GM23338 (cell line): Measurements from ENCODE around the gene COMMD3. TPM values are rescaled to one million over a fixed set of nuclear protein-coding genes. Genes with fewer than 3 reads are reported as not detected.

Experiments used
- ATAC-seq: fragments of 200-7000 bp; cut with Tn5 transposase; 3 replicates; pipeline ENCODE4 v1.9.1; 2020
- DNase-seq: peaks from one replicate; pipeline ENCODE4 v3.0.0-alpha.2; 2015; ENCODE audit warnings: low spot score
- H2AFZ ChIP-seq: fragments of 200-600 bp; sonication (generic); 2 replicates; pipeline ENCODE4 v1.8.0; 2016; ENCODE audit warnings: antibody characterized with exemption, mild to moderate bottlenecking, moderate library complexity
- H3F3A ChIP-seq: fragments of 200-600 bp; sonication (generic); replicated peaks from 2 replicates; pipeline ENCODE4 v1.8.0; 2017; ENCODE audit warnings: antibody characterized with exemption, mixed run types, low read depth
- H3K27ac ChIP-seq: fragments of 200-600 bp; sonication (generic); 2 replicates; pipeline ENCODE4 v1.6.1; 2016; ENCODE audit warnings: low read depth
- H3K27me3 ChIP-seq: fragments of 200-600 bp; sonication (generic); 2 replicates; pipeline ENCODE4 v1.8.0; 2016; ENCODE audit warnings: mild to moderate bottlenecking, mixed run types, moderate library complexity; ENCODE audit not compliant: insufficient read depth
- H3K36me3 ChIP-seq: fragments of 200-600 bp; sonication (generic); 2 replicates; pipeline ENCODE4 v1.8.0; 2016; ENCODE audit warnings: mild to moderate bottlenecking; ENCODE audit not compliant: insufficient read depth
- H3K4me1 ChIP-seq: fragments of 200-600 bp; sonication (generic); 2 replicates; pipeline ENCODE4 v1.8.0; 2016; ENCODE audit warnings: mild to moderate bottlenecking, moderate library complexity; ENCODE audit not compliant: insufficient read depth
- H3K4me2 ChIP-seq: fragments of 200-600 bp; sonication (generic); 2 replicates; pipeline ENCODE4 v1.7.1; 2017; ENCODE audit warnings: mixed run types
- H3K4me3 ChIP-seq: fragments of 200-600 bp; sonication (generic); 2 replicates; pipeline ENCODE4 v1.6.1; 2016; ENCODE audit warnings: mixed run types
- H3K79me2 ChIP-seq: fragments of 200-600 bp; sonication (generic); replicated peaks from 2 replicates; pipeline ENCODE4 v1.8.0; 2017; ENCODE audit warnings: mild to moderate bottlenecking; ENCODE audit not compliant: insufficient read depth
- H3K9me2 ChIP-seq: fragments of 200-600 bp; sonication (generic); 2 replicates; pipeline ENCODE4 v1.8.0; 2017; ENCODE audit not compliant: insufficient read depth
- H4K20me1 ChIP-seq: fragments of 200-600 bp; sonication (generic); replicated peaks from 2 replicates; pipeline ENCODE4 v1.8.0; 2017; ENCODE audit warnings: mild to moderate bottlenecking; ENCODE audit not compliant: insufficient read depth
- H3K27ac Mint-ChIP-seq: 2 replicates; pipeline ENCODE4 v1.8.0; 2020; ENCODE audit warnings: inconsistent platforms, mild to moderate bottlenecking, moderate library complexity, mixed read lengths
- H3K27me3 Mint-ChIP-seq: 3 replicates; pipeline ENCODE4 v1.8.0; 2022; ENCODE audit warnings: low read depth, mild to moderate bottlenecking, moderate library complexity, mixed read lengths, inconsistent platforms; ENCODE audit not compliant: insufficient read depth, poor library complexity
- H3K36me3 Mint-ChIP-seq: 3 replicates; pipeline ENCODE4 v1.8.0; 2021; ENCODE audit warnings: low read depth, mild to moderate bottlenecking, inconsistent platforms, moderate library complexity, mixed read lengths
- H3K4me1 Mint-ChIP-seq: 3 replicates; pipeline ENCODE4 v1.8.0; 2020; ENCODE audit warnings: mild to moderate bottlenecking, inconsistent platforms, mixed read lengths
- H3K4me3 Mint-ChIP-seq: 3 replicates; pipeline ENCODE4 v1.8.0; 2021; ENCODE audit warnings: moderate library complexity, mild to moderate bottlenecking, inconsistent platforms, mixed read lengths
- H3K9me3 Mint-ChIP-seq: 3 replicates; pipeline ENCODE4 v1.8.0; 2020; ENCODE audit warnings: moderate library complexity, mild to moderate bottlenecking, inconsistent platforms, mixed read lengths
- ETS1 ChIP-seq: IDR thresholded peaks from 2 replicates; pipeline ENCODE4 v1.6.1; 2016; ENCODE audit warnings: antibody characterized with exemption
- EZH2 ChIP-seq: fragments of 200-600 bp; sonication (generic); IDR thresholded peaks from one replicate; pipeline ENCODE4 v1.8.0; 2017; ENCODE audit warnings: antibody characterized with exemption, mild to moderate bottlenecking, low read depth; ENCODE audit not compliant: unreplicated experiment
- STAT1 ChIP-seq: IDR thresholded peaks from one replicate; pipeline ENCODE4 v1.6.1; 2016; ENCODE audit warnings: antibody characterized with exemption; ENCODE audit not compliant: unreplicated experiment
- ZNF331 ChIP-seq: fragments of 250-450 bp; sonication (Bioruptor Pico); IDR thresholded peaks from 2 replicates; pipeline ENCODE4 v1.5.0; 2020; ENCODE audit warnings: low read depth, mild to moderate bottlenecking, moderate library complexity
- polyA plus RNA-seq: library from polyadenylated mRNA; unstranded; fragments of >200 nt; fragmentation: Nextera tagmentation; extraction: Ambion mirVana; gene quantifications from 2 replicates; pipeline ENCODE4 v1.2.1, GENCODE V29; 2016
- total RNA-seq: library from RNA; depleted of rRNA; stranded (reverse); fragments of >200 nt; shearing (Covaris generic); gene quantifications from 2 replicates; pipeline ENCODE4 v1.2.3, GENCODE V29; 2014
- TF ChIP-seq, protein P1 (sequence below): fragments of 250-450 bp; sonication (Bioruptor Pico); IDR thresholded peaks from 2 replicates; pipeline ENCODE4 v1.5.0; 2020; ENCODE audit warnings: mild to moderate bottlenecking, moderate library complexity

COMMD3 gene
- total and polyA plus RNA-seq, 2 experiments from 2014 or later, result 1.1 to 5.2 TPM

DNA sequence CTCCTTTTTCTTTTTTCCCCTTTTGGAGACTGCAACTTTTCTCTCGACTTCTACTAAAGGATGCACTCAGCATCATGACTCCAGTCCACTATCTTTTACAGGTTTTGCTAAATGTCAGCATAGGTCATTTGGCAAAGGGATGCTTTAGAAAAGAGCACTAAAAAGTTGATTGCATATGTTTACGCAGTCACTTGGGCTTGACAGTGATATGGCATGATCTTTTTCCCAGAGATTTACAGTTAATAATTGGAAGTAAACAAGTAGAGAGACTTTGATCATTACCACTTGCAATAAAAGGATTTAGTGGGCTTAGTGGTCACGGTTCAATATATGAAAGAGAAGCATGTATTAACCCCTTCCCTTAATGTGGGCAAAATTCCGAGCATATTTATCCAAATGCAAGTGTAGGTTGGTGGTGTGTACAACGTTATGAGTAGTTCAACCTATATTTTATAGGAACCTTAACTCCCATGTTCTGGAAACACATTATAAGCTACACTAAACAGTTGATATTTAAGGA is 6.5 kb downstream of the COMMD3 start (continued):
- TF ChIP-seq, protein P1, sequence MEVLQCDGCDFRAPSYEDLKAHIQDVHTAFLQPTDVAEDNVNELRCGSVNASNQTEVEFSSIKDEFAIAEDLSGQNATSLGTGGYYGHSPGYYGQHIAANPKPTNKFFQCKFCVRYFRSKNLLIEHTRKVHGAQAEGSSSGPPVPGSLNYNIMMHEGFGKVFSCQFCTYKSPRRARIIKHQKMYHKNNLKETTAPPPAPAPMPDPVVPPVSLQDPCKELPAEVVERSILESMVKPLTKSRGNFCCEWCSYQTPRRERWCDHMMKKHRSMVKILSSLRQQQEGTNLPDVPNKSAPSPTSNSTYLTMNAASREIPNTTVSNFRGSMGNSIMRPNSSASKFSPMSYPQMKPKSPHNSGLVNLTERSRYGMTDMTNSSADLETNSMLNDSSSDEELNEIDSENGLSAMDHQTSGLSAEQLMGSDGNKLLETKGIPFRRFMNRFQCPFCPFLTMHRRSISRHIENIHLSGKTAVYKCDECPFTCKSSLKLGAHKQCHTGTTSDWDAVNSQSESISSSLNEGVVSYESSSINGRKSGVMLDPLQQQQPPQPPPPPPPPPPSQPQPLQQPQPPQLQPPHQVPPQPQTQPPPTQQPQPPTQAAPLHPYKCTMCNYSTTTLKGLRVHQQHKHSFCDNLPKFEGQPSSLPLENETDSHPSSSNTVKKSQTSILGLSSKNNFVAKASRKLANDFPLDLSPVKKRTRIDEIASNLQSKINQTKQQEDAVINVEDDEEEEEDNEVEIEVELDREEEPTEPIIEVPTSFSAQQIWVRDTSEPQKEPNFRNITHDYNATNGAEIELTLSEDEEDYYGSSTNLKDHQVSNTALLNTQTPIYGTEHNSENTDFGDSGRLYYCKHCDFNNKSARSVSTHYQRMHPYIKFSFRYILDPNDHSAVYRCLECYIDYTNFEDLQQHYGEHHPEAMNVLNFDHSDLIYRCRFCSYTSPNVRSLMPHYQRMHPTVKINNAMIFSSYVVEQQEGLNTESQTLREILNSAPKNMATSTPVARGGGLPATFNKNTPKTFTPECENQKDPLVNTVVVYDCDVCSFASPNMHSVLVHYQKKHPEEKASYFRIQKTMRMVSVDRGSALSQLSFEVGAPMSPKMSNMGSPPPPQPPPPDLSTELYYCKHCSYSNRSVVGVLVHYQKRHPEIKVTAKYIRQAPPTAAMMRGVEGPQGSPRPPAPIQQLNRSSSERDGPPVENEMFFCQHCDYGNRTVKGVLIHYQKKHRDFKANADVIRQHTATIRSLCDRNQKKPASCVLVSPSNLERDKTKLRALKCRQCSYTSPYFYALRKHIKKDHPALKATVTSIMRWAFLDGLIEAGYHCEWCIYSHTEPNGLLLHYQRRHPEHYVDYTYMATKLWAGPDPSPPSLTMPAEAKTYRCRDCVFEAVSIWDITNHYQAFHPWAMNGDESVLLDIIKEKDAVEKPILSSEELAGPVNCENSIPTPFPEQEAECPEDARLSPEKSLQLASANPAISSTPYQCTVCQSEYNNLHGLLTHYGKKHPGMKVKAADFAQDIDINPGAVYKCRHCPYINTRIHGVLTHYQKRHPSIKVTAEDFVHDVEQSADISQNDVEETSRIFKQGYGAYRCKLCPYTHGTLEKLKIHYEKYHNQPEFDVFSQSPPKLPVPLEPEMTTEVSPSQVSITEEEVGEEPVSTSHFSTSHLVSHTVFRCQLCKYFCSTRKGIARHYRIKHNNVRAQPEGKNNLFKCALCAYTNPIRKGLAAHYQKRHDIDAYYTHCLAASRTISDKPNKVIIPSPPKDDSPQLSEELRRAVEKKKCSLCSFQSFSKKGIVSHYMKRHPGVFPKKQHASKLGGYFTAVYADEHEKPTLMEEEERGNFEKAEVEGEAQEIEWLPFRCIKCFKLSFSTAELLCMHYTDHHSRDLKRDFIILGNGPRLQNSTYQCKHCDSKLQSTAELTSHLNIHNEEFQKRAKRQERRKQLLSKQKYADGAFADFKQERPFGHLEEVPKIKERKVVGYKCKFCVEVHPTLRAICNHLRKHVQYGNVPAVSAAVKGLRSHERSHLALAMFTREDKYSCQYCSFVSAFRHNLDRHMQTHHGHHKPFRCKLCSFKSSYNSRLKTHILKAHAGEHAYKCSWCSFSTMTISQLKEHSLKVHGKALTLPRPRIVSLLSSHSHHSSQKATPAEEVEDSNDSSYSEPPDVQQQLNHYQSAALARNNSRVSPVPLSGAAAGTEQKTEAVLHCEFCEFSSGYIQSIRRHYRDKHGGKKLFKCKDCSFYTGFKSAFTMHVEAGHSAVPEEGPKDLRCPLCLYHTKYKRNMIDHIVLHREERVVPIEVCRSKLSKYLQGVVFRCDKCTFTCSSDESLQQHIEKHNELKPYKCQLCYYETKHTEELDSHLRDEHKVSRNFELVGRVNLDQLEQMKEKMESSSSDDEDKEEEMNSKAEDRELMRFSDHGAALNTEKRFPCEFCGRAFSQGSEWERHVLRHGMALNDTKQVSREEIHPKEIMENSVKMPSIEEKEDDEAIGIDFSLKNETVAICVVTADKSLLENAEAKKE (CRISPR knock-in tag), result no peak
- TF ChIP-seq ETS1 (no peak), EZH2 (no peak), ZNF331 (CRISPR knock-in tag) (no peak), STAT1 (no peak)

- Mint-ChIP-seq H3K36me3 (peaks cover 3% of the 10 kb centered on the region; the same call in 2 of the 3 replicates), H3K27ac (no peak overlapping the region), H3K4me1 (peaks cover 42% of the 10 kb centered on the region), H3K9me3 (peaks cover 8% of the 10 kb centered on the region), H3K4me3 (peak overlapping the region; percentile 28; the same call in 2 of the 3 replicates), H3K27me3 (peaks cover 79% of the 10 kb centered on the region)
- H2AFZ ChIP-seq, result no peak overlapping the region
- peak overlapping the region; percentile 82 for H3K4me2 ChIP-seq
- H3K27me3 ChIP-seq, result peaks cover 81% of the 10 kb centered on the region
- no peak overlapping the region for H3K27ac ChIP-seq
- H3K4me1 ChIP-seq, result peaks cover 62% of the 10 kb centered on the region
- H4K20me1 ChIP-seq, result peaks cover 12% of the 10 kb centered on the region
- TF ChIP-seq ZNF331 (CRISPR knock-in tag) (no peak), EZH2 (no peak)
- 0 out of 2 replicates have a peak overlapping the region, but pooled peaks have one; percentile 55 for H3K4me3 ChIP-seq
- no peak for ATAC-seq
- H3K9me2 ChIP-seq, result no peaks in the 10 kb centered on the region
- H3K79me2 ChIP-seq, result 0 out of 2 replicates have a peak, but pooled peaks cover 4% of the 10 kb centered on the region
- no peaks in the 10 kb centered on the region for H3K36me3 ChIP-seq
- H3F3A ChIP-seq, result peaks cover 33% of the 10 kb centered on the region
- peak; percentile 45 for DNase-seq
Measured at GRCh38 chr10:22323538-22324305, 7.5 kb downstream of the COMMD3 start.
